H9 (cell line): ENCODE measurements around the gene CNKSR1. TPM values are rescaled to one million over a fixed set of nuclear protein-coding genes. Genes with fewer than 3 reads are reported as not detected.

Source experiments
- DNase-seq: peaks from one replicate; pipeline ENCODE4 v3.0.0-alpha.2; 2017
- H2AFZ ChIP-seq: one replicate; pipeline ENCODE4 v1.6.1; 2013; ENCODE audit warnings: mild to moderate bottlenecking, low read length, control low read depth, moderate library complexity
- H2AK5ac ChIP-seq: 2 replicates; pipeline ENCODE4 v1.6.1; 2013; ENCODE audit warnings: low read length, control low read depth, mixed read lengths; ENCODE audit not compliant: insufficient read length
- H2BK120ac ChIP-seq: one replicate; pipeline ENCODE4 v1.6.1; 2013; ENCODE audit warnings: low read depth, mild to moderate bottlenecking, low read length, control low read depth, inconsistent platforms; ENCODE audit not compliant: poor library complexity, severe bottlenecking
- H2BK12ac ChIP-seq: 2 replicates; pipeline ENCODE4 v1.6.1; 2013; ENCODE audit warnings: low read length, control low read depth, mixed read lengths, low read depth; ENCODE audit not compliant: insufficient read length
- H2BK15ac ChIP-seq: 2 replicates; pipeline ENCODE4 v1.6.1; 2013; ENCODE audit warnings: low read depth, low read length, control low read depth
- H2BK20ac ChIP-seq: one replicate; pipeline ENCODE4 v1.6.1; 2013; ENCODE audit warnings: low read depth, mild to moderate bottlenecking, low read length, control low read depth, inconsistent platforms; ENCODE audit not compliant: poor library complexity, severe bottlenecking
- H2BK5ac ChIP-seq: 2 replicates; pipeline ENCODE4 v1.6.1; 2013; ENCODE audit warnings: low read length, control low read depth, mixed read lengths; ENCODE audit not compliant: insufficient read length
- H3K14ac ChIP-seq: 2 replicates; pipeline ENCODE4 v1.6.1; 2013; ENCODE audit warnings: low read length, control low read depth; ENCODE audit not compliant: insufficient read depth
- H3K18ac ChIP-seq: 2 replicates; pipeline ENCODE4 v1.6.1; 2013; ENCODE audit warnings: low read depth, mild to moderate bottlenecking, mixed read lengths, low read length, control low read depth; ENCODE audit not compliant: insufficient read length
- H3K23ac ChIP-seq: 2 replicates; pipeline ENCODE4 v1.6.1; 2013; ENCODE audit warnings: low read length, control low read depth, mixed read lengths, low read depth; ENCODE audit not compliant: insufficient read length
- H3K23me2 ChIP-seq: 2 replicates; pipeline ENCODE4 v1.6.1; 2013; ENCODE audit warnings: low read depth, mild to moderate bottlenecking, mixed read lengths, low read length, control low read depth; ENCODE audit not compliant: insufficient read length, poor library complexity, severe bottlenecking
- H3K27ac ChIP-seq: 2 replicates; pipeline ENCODE4 v1.5.1; 2013; ENCODE audit warnings: low read length, control low read depth, mixed read lengths, low read depth; ENCODE audit not compliant: insufficient read length
- H3K27me3 ChIP-seq: 2 replicates; pipeline ENCODE4 v1.6.1; 2013; ENCODE audit warnings: low read length, control low read depth, inconsistent platforms; ENCODE audit not compliant: insufficient read depth
- H3K4ac ChIP-seq: 2 replicates; pipeline ENCODE4 v1.6.1; 2013; ENCODE audit warnings: low read depth, mild to moderate bottlenecking, control low read depth, inconsistent platforms, low read length, moderate library complexity
- H3K4me1 ChIP-seq: 2 replicates; pipeline ENCODE4 v1.6.1; 2013; ENCODE audit warnings: low read length, control low read depth, inconsistent platforms; ENCODE audit not compliant: insufficient read depth
- H3K4me2 ChIP-seq: 2 replicates; pipeline ENCODE4 v1.6.1; 2013; ENCODE audit warnings: low read length, control low read depth, mixed read lengths; ENCODE audit not compliant: insufficient read length, insufficient read depth
- H3K56ac ChIP-seq: 2 replicates; pipeline ENCODE4 v1.6.1; 2013; ENCODE audit warnings: low read depth, mild to moderate bottlenecking, mixed read lengths, low read length, control low read depth; ENCODE audit not compliant: insufficient read length
- H3K79me1 ChIP-seq: 2 replicates; pipeline ENCODE4 v1.6.1; 2013; ENCODE audit warnings: low read depth, mild to moderate bottlenecking, moderate library complexity, low read length, control low read depth, inconsistent platforms; ENCODE audit not compliant: insufficient read depth, poor library complexity, severe bottlenecking
- H3K79me2 ChIP-seq: 2 replicates; pipeline ENCODE4 v1.6.1; 2013; ENCODE audit warnings: low read length, control low read depth, inconsistent platforms; ENCODE audit not compliant: insufficient read depth
- H3K9ac ChIP-seq: 2 replicates; pipeline ENCODE4 v1.6.1; 2013; ENCODE audit warnings: low read length, control low read depth, mixed read lengths; ENCODE audit not compliant: insufficient read length; ENCODE audit errors: extremely low read depth
- H3K9me3 ChIP-seq: one replicate; pipeline ENCODE4 v1.6.1; 2013; ENCODE audit warnings: low read depth, low read length, inconsistent platforms; ENCODE audit not compliant: control insufficient read depth
- H3T11ph ChIP-seq: one replicate; pipeline ENCODE4 v1.6.1; 2013; ENCODE audit warnings: mild to moderate bottlenecking, low read length, control low read depth, inconsistent platforms
- H4K20me1 ChIP-seq: one replicate; pipeline ENCODE4 v1.6.1; 2013; ENCODE audit not compliant: control insufficient read depth, insufficient read length, insufficient read depth
- H4K5ac ChIP-seq: 2 replicates; pipeline ENCODE4 v1.6.1; 2013; ENCODE audit warnings: low read depth, mild to moderate bottlenecking, mixed read lengths, low read length, control low read depth; ENCODE audit not compliant: insufficient read length
- H4K8ac ChIP-seq: replicated peaks from 2 replicates; pipeline ENCODE4 v1.6.1; 2013; ENCODE audit warnings: low read length, control low read depth, mixed read lengths, low read depth; ENCODE audit not compliant: insufficient read length
- H4K91ac ChIP-seq: 2 replicates; pipeline ENCODE4 v1.6.1; 2013; ENCODE audit warnings: low read depth, mild to moderate bottlenecking, moderate library complexity, mixed read lengths, low read length, control low read depth; ENCODE audit not compliant: insufficient read length
- H3K27ac Mint-ChIP-seq, 3 experiments: 2 replicates in 2 of 3; 3 replicates in 1 of 3; pipeline ENCODE4 v1.8.0; 2020 to 2021; ENCODE audit warnings: mixed read lengths in 3 of 3, mild to moderate bottlenecking in 1 of 3, moderate library complexity in 1 of 3
- H3K27me3 Mint-ChIP-seq: 2 replicates; pipeline ENCODE4 v1.8.0; 2021; ENCODE audit warnings: low read depth, mild to moderate bottlenecking, moderate library complexity, mixed read lengths
- H3K36me3 Mint-ChIP-seq, 3 experiments: 2 replicates in 2 of 3; 3 replicates in 1 of 3; pipeline ENCODE4 v1.8.0; 2020 to 2021; ENCODE audit warnings: low read depth in 3 of 3, mixed read lengths in 3 of 3; ENCODE audit not compliant: insufficient read depth in 1 of 3
- H3K4me1 Mint-ChIP-seq, 2 experiments: 2 replicates each; pipeline ENCODE4 v1.8.0; 2020; ENCODE audit warnings: mixed read lengths in 2 of 2
- H3K4me3 Mint-ChIP-seq, 2 experiments: 2 replicates in 1 of 2; 3 replicates in 1 of 2; pipeline ENCODE4 v1.8.0; 2020 to 2021; ENCODE audit warnings: mild to moderate bottlenecking in 2 of 2, mixed read lengths in 2 of 2, moderate library complexity in 1 of 2
- H3K9me3 Mint-ChIP-seq, 2 experiments: 2 replicates in 1 of 2; 3 replicates in 1 of 2; pipeline ENCODE4 v1.8.0; 2020; ENCODE audit warnings: mild to moderate bottlenecking in 2 of 2, mixed read lengths in 2 of 2, moderate library complexity in 1 of 2
- WGBS: extraction: QIAGEN DNeasy Blood & Tissue Kit; methylation state at CpG from one replicate; pipeline ENCODE4 v1.1.7; 2013; ENCODE audit warnings: missing lambda C conversion rate, low lambda C conversion rate, mixed read lengths; ENCODE audit not compliant: insufficient read length; ENCODE audit errors: extremely low coverage; 5-methylcytosine and 5-hydroxymethylcytosine counted together
- total RNA-seq: library from RNA; stranded (reverse); gene quantifications from 2 replicates; pipeline ENCODE4 v1.2.1, GENCODE V29; 2021
- TF ChIP-seq, protein P1 (sequence below): fragments of 200-600 bp; sonication (generic); conservative IDR thresholded peaks from 3 replicates; pipeline ENCODE4 v1.8.0; 2021; ENCODE audit warnings: antibody characterized with exemption, mild to moderate bottlenecking

Gene CNKSR1
- total RNA-seq, 1 experiment from 2014 or later = 26.3 TPM

DNA sequence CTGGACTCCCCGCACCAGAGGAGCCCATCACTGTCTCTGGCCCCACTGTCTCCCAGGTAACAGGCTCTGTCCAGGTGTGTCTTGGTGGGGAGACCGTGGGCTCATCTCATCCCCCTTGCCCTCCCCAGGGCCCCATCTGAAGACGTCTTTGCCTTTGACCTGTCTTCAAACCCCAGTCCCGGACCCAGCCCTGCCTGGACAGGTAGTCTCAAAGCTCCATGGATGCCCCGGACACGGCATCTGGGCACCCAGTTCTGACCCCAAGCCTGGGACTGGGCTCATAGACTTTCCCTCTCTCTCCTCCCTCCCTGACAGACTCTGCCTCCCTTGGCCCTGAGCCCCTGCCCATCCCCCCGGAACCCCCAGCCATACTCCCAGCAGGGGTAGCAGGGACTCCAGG is 6.8 kb downstream of the CNKSR1 start:
- Histone ChIP-seq H3K79me1 (no peaks in the 10 kb centered on the region), H4K20me1 (no peaks in the 10 kb centered on the region), H2BK5ac (no peak overlapping the region), H3K18ac (no peak overlapping the region), H3K23ac (no peak overlapping the region), H3K4me1 (no peaks in the 10 kb centered on the region), H2AK5ac (no peak overlapping the region), H3K56ac (no peak overlapping the region), H3K79me2 (no peaks in the 10 kb centered on the region), H3K27me3 (no peaks in the 10 kb centered on the region), H2BK120ac (no peak overlapping the region), H3K23me2 (no peaks in the 10 kb centered on the region), H2BK20ac (no peak overlapping the region), H4K91ac (no peak overlapping the region), H3K27ac (no peak overlapping the region), H3T11ph (no peak overlapping the region), H3K4me2 (no peak overlapping the region), H3K9me3 (no peaks in the 10 kb centered on the region), H4K5ac (no peak overlapping the region), H4K8ac (no peak overlapping the region), H2BK12ac (no peak overlapping the region), H3K9ac (no peak overlapping the region), H3K4ac (no peak overlapping the region), H3K14ac (no peak overlapping the region), H2BK15ac (no peak overlapping the region), H2AFZ (no peak overlapping the region)
- H3K9me3 Mint-ChIP-seq = no peaks in the 10 kb centered on the region
- H3K27ac Mint-ChIP-seq = no peak overlapping the region
- H3K27me3 Mint-ChIP-seq = no peaks in the 10 kb centered on the region
- TF ChIP-seq, protein P1, sequence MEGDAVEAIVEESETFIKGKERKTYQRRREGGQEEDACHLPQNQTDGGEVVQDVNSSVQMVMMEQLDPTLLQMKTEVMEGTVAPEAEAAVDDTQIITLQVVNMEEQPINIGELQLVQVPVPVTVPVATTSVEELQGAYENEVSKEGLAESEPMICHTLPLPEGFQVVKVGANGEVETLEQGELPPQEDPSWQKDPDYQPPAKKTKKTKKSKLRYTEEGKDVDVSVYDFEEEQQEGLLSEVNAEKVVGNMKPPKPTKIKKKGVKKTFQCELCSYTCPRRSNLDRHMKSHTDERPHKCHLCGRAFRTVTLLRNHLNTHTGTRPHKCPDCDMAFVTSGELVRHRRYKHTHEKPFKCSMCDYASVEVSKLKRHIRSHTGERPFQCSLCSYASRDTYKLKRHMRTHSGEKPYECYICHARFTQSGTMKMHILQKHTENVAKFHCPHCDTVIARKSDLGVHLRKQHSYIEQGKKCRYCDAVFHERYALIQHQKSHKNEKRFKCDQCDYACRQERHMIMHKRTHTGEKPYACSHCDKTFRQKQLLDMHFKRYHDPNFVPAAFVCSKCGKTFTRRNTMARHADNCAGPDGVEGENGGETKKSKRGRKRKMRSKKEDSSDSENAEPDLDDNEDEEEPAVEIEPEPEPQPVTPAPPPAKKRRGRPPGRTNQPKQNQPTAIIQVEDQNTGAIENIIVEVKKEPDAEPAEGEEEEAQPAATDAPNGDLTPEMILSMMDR = no peak
- no CpG with 5 or more reads among the region's 7 CpGs for WGBS
- no peak overlapping the region for H3K4me3 Mint-ChIP-seq
- H3K36me3 Mint-ChIP-seq = peaks cover 0 to 41% (median 20%) of the 10 kb centered on the region in 3 experiments; a peak in 4 of 7 replicates
- H3K4me1 Mint-ChIP-seq = no peaks in the 10 kb centered on the region
- no peak for DNase-seq
